GM21360 (cell line): ENCODE data around the gene SMYD3.

Source experiments
- ATAC-seq: cut with Tn5 transposase; IDR thresholded peaks from one replicate; pipeline ENCODE4 v1.9.1; 2021; ENCODE audit warnings: mild to moderate bottlenecking, moderate library complexity; ENCODE audit not compliant: unreplicated experiment

The SMYD3 gene

GRCh38 chr1:246122071-246122470, 385.0 kb downstream of the SMYD3 start:
- no peak for ATAC-seq

- ATAC-seq = no peak
Observed at GRCh38 chr1:246121533-246121932, 385.5 kb downstream of the SMYD3 start.

GRCh38 chr1:246117066-246117791, 389.9 kb downstream of the SMYD3 start:
- peak; percentile 84 for ATAC-seq

- no peak for ATAC-seq
Observed at GRCh38 chr1:246114369-246114768, 392.7 kb downstream of the SMYD3 start.

- ATAC-seq = no peak
Observed at GRCh38 chr1:246113555-246114095, 393.5 kb downstream of the SMYD3 start.

- no peak for ATAC-seq
Observed at GRCh38 chr1:246111570-246111969, 395.5 kb downstream of the SMYD3 start.

GRCh38 chr1:246110343-246111219, 396.5 kb downstream of the SMYD3 start:
- ATAC-seq = no peak

GRCh38 chr1:246108278-246108925, 398.7 kb downstream of the SMYD3 start:
- ATAC-seq = no peak

- no peak for ATAC-seq
Observed at GRCh38 chr1:246107516-246108277, 399.4 kb downstream of the SMYD3 start.

- no peak for ATAC-seq
Observed at GRCh38 chr1:246106342-246106763, 400.7 kb downstream of the SMYD3 start.

GRCh38 chr1:246104927-246105326, 402.2 kb downstream of the SMYD3 start:
- no peak for ATAC-seq

GRCh38 chr1:246099570-246099969, 407.5 kb downstream of the SMYD3 start:
- ATAC-seq = no peak

- no peak for ATAC-seq
Observed at GRCh38 chr1:246096356-246096755, 410.7 kb downstream of the SMYD3 start.

- ATAC-seq = no peak
Observed at GRCh38 chr1:246095443-246095842, 411.6 kb downstream of the SMYD3 start.

- no peak for ATAC-seq
Observed at GRCh38 chr1:246093230-246093629, 413.8 kb downstream of the SMYD3 start.

- ATAC-seq = no peak
Observed at GRCh38 chr1:246092136-246092535, 414.9 kb downstream of the SMYD3 start.

- no peak for ATAC-seq
Observed at GRCh38 chr1:246091477-246091876, 415.6 kb downstream of the SMYD3 start.

GRCh38 chr1:246086191-246086590, 420.9 kb downstream of the SMYD3 start:
- no peak for ATAC-seq

- ATAC-seq = no peak
Observed at GRCh38 chr1:246083416-246083815, 423.7 kb downstream of the SMYD3 start.

GRCh38 chr1:246081856-246082668, 425.0 kb downstream of the SMYD3 start:
- ATAC-seq = no peak
